ENCODE results near the gene PPA1. TPM values are rescaled to one million over a fixed set of nuclear protein-coding genes. Genes with fewer than 3 reads are reported as not detected.

The PPA1 gene
- total RNA-seq, 2 donors from 2014 or later = 76.3 to 98.4 TPM

Other genes starting within 250 kb of the PPA1 start
- gene MACROH2A2, start 180.6 kb downstream of the PPA1 start, total RNA-seq = 1 to 10 TPM; 5.6 to 6.9 TPM
- gene AIFM2, start 100.6 kb downstream of the PPA1 start, total RNA-seq = 10 to 100 TPM in 1 of 2 donors, 1 to 10 TPM in 1; 9.6 to 12.6 TPM
- gene TYSND1, start 86.7 kb downstream of the PPA1 start, total RNA-seq = 1 to 10 TPM; 5.3 to 6.3 TPM
- 100 to 1,000 TPM; 123 to 129 TPM for gene SAR1A, start 62.9 kb downstream of the PPA1 start, total RNA-seq
- gene NPFFR1, start 50.6 kb upstream of the PPA1 start, total RNA-seq = not detected
- 1 to 10 TPM; 3.1 to 3.9 TPM for gene LRRC20, start 149.2 kb upstream of the PPA1 start, total RNA-seq
- 10 to 100 TPM; 50.1 to 55.5 TPM for gene EIF4EBP2, start 170.7 kb upstream of the PPA1 start, total RNA-seq
- gene NODAL, start 208.3 kb upstream of the PPA1 start, total RNA-seq = not detected
- gene PALD1, start 245.3 kb upstream of the PPA1 start, total RNA-seq = 1 to 10 TPM; 6.7 to 7.4 TPM

Measured in posterior vena cava (tissue), 2 donors.